HepG2 (cell line): ENCODE results near the gene DNAJC7. TPM values are rescaled to one million over a fixed set of nuclear protein-coding genes. Genes with fewer than 3 reads are reported as not detected.
A peak's percentile ranks its signal among the peaks of the same experiment; 100 is the strongest.

Source experiments
- DRAP1 ChIP-seq: IDR thresholded peaks from 2 replicates; pipeline ENCODE4 v1.6.1; 2016; ENCODE audit warnings: missing genetic modification reagents, missing compliant biosample characterization
- FOSL2 ChIP-seq: sonication (generic); formaldehyde crosslinking; IDR thresholded peaks from 2 replicates; pipeline ENCODE4 v1.4.0; 2020; ENCODE audit warnings: missing genetic modification reagents
- GABPA ChIP-seq, 2 experiments: IDR thresholded peaks; 2 replicates each; pipeline ENCODE4 v1.6.1; 2011 to 2016; ENCODE audit warnings: low read depth in 2 of 2, low read length in 1 of 2, missing biosample characterization in 1 of 2, missing genetic modification characterization in 1 of 2
- NFE2L2 ChIP-seq: fragments of 150-350 bp; IDR thresholded peaks from 2 replicates; pipeline ENCODE4 v1.6.1; 2014; ENCODE audit warnings: low read length
- NR1H2 ChIP-seq: sonication (generic); formaldehyde crosslinking; IDR thresholded peaks from 2 replicates; pipeline ENCODE4 v1.8.1; 2022; ENCODE audit warnings: low read depth, missing genetic modification reagents, borderline replicate concordance
- SALL2 ChIP-seq: sonication (generic); formaldehyde crosslinking; IDR thresholded peaks from 2 replicates; pipeline ENCODE4 v1.8.1; 2023; ENCODE audit warnings: mild to moderate bottlenecking, missing genetic modification reagents, inconsistent platforms
- SKI ChIP-seq: fragments of 450-650 bp; IDR thresholded peaks from one replicate; pipeline ENCODE4 v1.6.1; 2018; ENCODE audit warnings: mild to moderate bottlenecking; ENCODE audit not compliant: partially characterized antibody
- SOX13 ChIP-seq, 3 experiments: fragments of 450-650 bp in 1 of 3; sonication (generic) in 1 of 3; formaldehyde crosslinking in 1 of 3; IDR thresholded peaks in 2 of 3; conservative IDR thresholded peaks in 1 of 3; 2 replicates each; pipeline versions ENCODE4 v1.5.0 to v1.6.1; 2016 to 2020; ENCODE audit warnings: antibody characterized with exemption in 1 of 3, mild to moderate bottlenecking in 1 of 3, missing compliant biosample characterization in 1 of 3, missing genetic modification reagents in 1 of 3, moderate library complexity in 1 of 3
- SP2 ChIP-seq: sonication (generic); formaldehyde crosslinking; IDR thresholded peaks from 2 replicates; pipeline ENCODE4 v1.5.1; 2020; ENCODE audit warnings: mild to moderate bottlenecking, missing genetic modification reagents
- TAF1 ChIP-seq: sonication (generic); formaldehyde crosslinking; IDR thresholded peaks from 2 replicates; pipeline ENCODE4 v1.4.0; 2020; ENCODE audit warnings: missing genetic modification reagents
- TOPORS ChIP-seq: sonication (generic); formaldehyde crosslinking; IDR thresholded peaks from 2 replicates; pipeline ENCODE4 v1.8.0; 2023; ENCODE audit warnings: mild to moderate bottlenecking, missing genetic modification reagents
- ZFY ChIP-seq: sonication (generic); formaldehyde crosslinking; IDR thresholded peaks from 2 replicates; pipeline ENCODE4 v1.4.0; 2020; ENCODE audit warnings: missing genetic modification reagents
- ZFYVE20 ChIP-seq: sonication (generic); formaldehyde crosslinking; IDR thresholded peaks from 2 replicates; pipeline ENCODE4 v1.8.0; 2023; ENCODE audit warnings: low read depth, mild to moderate bottlenecking, moderate library complexity, missing genetic modification reagents, borderline replicate concordance
- ZKSCAN5 ChIP-seq: sonication (generic); formaldehyde crosslinking; IDR thresholded peaks from 2 replicates; pipeline ENCODE4 v1.5.1; 2020; ENCODE audit warnings: mild to moderate bottlenecking, missing genetic modification reagents
- ZNF180 ChIP-seq: sonication (generic); formaldehyde crosslinking; IDR thresholded peaks from 2 replicates; pipeline ENCODE4 v1.4.0; 2020; ENCODE audit warnings: low read depth, missing genetic modification reagents, borderline replicate concordance
- ZNF264 ChIP-seq: sonication (generic); formaldehyde crosslinking; IDR thresholded peaks from 2 replicates; pipeline ENCODE4 v1.4.0; 2020; ENCODE audit warnings: missing genetic modification reagents
- ZNF407 ChIP-seq: sonication (generic); formaldehyde crosslinking; IDR thresholded peaks from one replicate; pipeline ENCODE4 v1.5.1; 2020; ENCODE audit warnings: mild to moderate bottlenecking, missing genetic modification reagents; ENCODE audit errors: not compliant biosample characterization
- polyA plus RNA-seq, 8 experiments: library from polyadenylated mRNA; depleted of rRNA in 3 of 8; stranded (reverse) in 7 of 8; unstranded in 1 of 8; fragments of >200 nt; fragmentation: Illumina TruSeq in 4 of 8; extraction: Trizol in 4 of 8; gene quantifications; 2 replicates each; pipeline versions ENCODE4 v1.2.1 to v1.2.3, GENCODE V29; 2011 to 2016; ENCODE audit warnings: low read depth in 4 of 8, missing spikeins in 1 of 8, mixed read lengths in 1 of 8; ENCODE audit not compliant: insufficient read depth in 1 of 8
- total RNA-seq, 5 experiments: library from RNA; depleted of rRNA; stranded (reverse); fragments of >200 nt; fragmentation: Illumina TruSeq; extraction: Trizol; gene quantifications; 2 replicates each; pipeline ENCODE4 v1.2.3, GENCODE V29; 2016; ENCODE audit warnings: low read depth in 1 of 5
- TF ChIP-seq, protein P1 (sequence below): sonication (generic); formaldehyde crosslinking; IDR thresholded peaks from 2 replicates; pipeline ENCODE4 v1.5.0; 2020; ENCODE audit warnings: mild to moderate bottlenecking, missing genetic modification reagents, borderline replicate concordance

Gene DNAJC7
- total and polyA plus RNA-seq, 2 of the 13 experiments (the other 11 are each of a cell fraction or from before 2014, with no cell fraction given): 47.7 to 132 TPM

DNA sequence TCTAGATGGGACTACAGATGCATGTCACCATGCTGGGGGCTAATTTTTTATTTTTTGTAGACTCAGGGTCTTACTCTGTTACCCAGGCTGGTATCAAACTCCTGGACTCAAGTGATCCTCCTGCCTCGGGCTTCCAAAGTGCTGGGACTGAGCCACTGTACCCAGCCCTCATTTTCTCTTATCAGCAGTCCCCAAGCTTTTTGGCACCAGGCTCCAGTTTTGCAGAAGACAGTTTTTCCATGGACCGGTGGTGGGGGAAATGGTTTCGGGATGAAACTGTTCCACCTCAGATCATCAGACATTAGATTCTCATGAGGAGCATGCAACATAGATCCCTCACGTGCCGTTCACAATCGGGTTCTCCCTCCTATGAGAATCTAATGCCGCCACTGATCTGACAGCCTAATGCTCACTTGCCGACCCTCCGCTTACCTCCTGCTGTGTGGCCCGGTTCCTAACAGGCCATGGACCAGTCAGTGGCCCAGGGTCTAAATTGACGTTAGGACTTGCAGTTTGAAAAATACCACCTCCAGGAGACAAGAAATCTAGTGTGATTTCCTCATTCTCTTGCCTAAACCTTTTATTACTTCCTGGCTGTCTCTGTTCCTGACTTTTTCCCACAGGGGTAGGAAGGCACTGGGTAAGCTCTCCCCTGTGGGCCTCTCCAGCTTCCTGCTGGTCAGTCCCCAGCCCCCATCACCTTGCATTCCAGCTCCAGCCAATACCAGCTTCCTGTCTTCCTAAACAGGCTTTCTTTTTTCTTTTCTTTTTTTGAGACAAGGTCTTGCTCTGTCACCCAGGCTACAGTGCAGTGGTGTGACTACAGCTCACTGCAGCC lies 60.0 kb downstream of the DNAJC7 start (continued):
- no peak for TF ChIP-seq ZNF407 (CRISPR knock-in tag)
- TF ChIP-seq SALL2: peak; percentile 55; the same call in 1 of the 2 replicates
- peak; percentile 13; the same call in 1 of the 2 replicates for TF ChIP-seq FOSL2 (CRISPR knock-in tag)
- TF ChIP-seq, protein P1, sequence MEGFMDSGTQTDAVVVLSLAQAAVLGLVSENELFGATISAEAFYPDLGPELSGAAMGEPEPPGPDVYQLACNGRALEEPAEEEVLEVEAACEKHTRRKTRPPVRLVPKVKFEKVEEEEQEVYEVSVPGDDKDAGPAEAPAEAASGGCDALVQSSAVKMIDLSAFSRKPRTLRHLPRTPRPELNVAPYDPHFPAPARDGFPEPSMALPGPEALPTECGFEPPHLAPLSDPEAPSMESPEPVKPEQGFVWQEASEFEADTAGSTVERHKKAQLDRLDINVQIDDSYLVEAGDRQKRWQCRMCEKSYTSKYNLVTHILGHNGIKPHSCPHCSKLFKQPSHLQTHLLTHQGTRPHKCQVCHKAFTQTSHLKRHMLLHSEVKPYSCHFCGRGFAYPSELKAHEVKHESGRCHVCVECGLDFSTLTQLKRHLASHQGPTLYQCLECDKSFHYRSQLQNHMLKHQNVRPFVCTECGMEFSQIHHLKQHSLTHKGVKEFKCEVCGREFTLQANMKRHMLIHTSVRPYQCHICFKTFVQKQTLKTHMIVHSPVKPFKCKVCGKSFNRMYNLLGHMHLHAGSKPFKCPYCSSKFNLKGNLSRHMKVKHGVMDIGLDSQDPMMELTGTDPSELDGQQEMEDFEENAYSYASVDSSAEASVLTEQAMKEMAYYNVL (CRISPR knock-in tag): peak; percentile 99
- TF ChIP-seq ZFYVE20 (CRISPR knock-in tag): no peak
- TF ChIP-seq SOX13 (IDR thresholded peaks at IDR 0.05): no peak
- peak in 1 of 2 experiments; percentile 48; a peak in 1 of 4 replicates for TF ChIP-seq SOX13 (CRISPR knock-in tag; conservative IDR thresholded peaks at IDR 0.05 in 1 of 2, IDR thresholded peaks at IDR 0.05 in 1 of 2)
- TF ChIP-seq ZFY (CRISPR knock-in tag): peak; percentile 44; the same call in 1 of the 2 replicates
- TF ChIP-seq ZKSCAN5: no peak
- no peak for TF ChIP-seq NR1H2 (CRISPR knock-in tag)
- no peak for TF ChIP-seq GABPA (IDR thresholded peaks at IDR 0.05; ENCODE audit: low read depth, low read length)
- TF ChIP-seq GABPA (CRISPR knock-in tag; IDR thresholded peaks at IDR 0.05; ENCODE audit: low read depth): peak; percentile 61
- 0 out of 2 replicates have a peak, but pooled peaks have one; percentile 24 for TF ChIP-seq ZNF264 (CRISPR knock-in tag)
- no peak; the same call in 1 of the 2 replicates for TF ChIP-seq TAF1
- no peak for TF ChIP-seq ZNF180 (CRISPR knock-in tag)
- no peak for TF ChIP-seq TOPORS (CRISPR knock-in tag)
- TF ChIP-seq SKI: no peak
- TF ChIP-seq NFE2L2: no peak
- TF ChIP-seq SP2: no peak
- TF ChIP-seq DRAP1 (CRISPR knock-in tag): peak; percentile 61; the same call in 1 of the 2 replicates
